Tibial nerve (tissue), 4 donors: Measurements from ENCODE around the gene PARD6B.

Source experiments
- EP300 ChIP-seq, 2 donors: sonication (generic); formaldehyde crosslinking; IDR thresholded peaks; one replicate each; pipeline ENCODE4 v1.6.1; 2017; ENCODE audit warnings: antibody characterized with exemption in 2 of 2, mild to moderate bottlenecking in 1 of 2
- TF ChIP-seq, protein P1 (sequence below), 5 experiments: fragments of 200-600 bp in 3 of 5; fragments of 450-650 bp in 2 of 5; sonication (generic) in 3 of 5; IDR thresholded peaks; one replicate each; pipeline ENCODE4 v1.5.1; 2016 to 2019; ENCODE audit warnings: antibody characterized with exemption in 5 of 5, mild to moderate bottlenecking in 3 of 5, moderate library complexity in 2 of 5

DNA sequence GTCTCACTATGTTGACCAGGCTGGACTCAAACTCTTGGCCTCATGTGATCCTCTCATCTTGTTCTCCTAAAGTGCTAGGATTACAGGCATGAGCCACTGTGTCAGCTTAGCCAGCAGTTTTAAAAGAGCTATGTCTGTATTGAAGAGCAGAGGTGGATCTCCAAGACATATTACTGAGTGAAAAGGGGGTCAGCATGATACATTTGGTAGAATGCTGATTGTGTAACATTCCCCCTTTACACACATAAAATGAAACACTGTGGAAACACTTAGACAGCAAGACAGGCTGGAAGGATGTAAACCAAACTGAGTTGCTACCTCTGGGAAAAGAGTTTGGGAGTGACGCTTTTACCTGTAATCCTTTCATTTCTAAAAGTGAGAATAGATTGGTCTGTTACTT is 38.4 kb upstream of the PARD6B start:
- TF ChIP-seq, protein P1, sequence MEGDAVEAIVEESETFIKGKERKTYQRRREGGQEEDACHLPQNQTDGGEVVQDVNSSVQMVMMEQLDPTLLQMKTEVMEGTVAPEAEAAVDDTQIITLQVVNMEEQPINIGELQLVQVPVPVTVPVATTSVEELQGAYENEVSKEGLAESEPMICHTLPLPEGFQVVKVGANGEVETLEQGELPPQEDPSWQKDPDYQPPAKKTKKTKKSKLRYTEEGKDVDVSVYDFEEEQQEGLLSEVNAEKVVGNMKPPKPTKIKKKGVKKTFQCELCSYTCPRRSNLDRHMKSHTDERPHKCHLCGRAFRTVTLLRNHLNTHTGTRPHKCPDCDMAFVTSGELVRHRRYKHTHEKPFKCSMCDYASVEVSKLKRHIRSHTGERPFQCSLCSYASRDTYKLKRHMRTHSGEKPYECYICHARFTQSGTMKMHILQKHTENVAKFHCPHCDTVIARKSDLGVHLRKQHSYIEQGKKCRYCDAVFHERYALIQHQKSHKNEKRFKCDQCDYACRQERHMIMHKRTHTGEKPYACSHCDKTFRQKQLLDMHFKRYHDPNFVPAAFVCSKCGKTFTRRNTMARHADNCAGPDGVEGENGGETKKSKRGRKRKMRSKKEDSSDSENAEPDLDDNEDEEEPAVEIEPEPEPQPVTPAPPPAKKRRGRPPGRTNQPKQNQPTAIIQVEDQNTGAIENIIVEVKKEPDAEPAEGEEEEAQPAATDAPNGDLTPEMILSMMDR (IDR thresholded peaks at IDR 0.05): no peak
- TF ChIP-seq EP300 (IDR thresholded peaks at IDR 0.05): no peak
